GM12874 (cell line): Measurements from ENCODE around the gene IGLL1.

Experiments used
- CTCF ChIP-seq: IDR thresholded peaks from 2 replicates; pipeline ENCODE4 v1.5.1; 2011; ENCODE audit warnings: low read depth, mild to moderate bottlenecking, control low read depth, low read length, moderate library complexity; ENCODE audit not compliant: insufficient read depth

Gene IGLL1

GRCh38 chr22:23529166-23530103 is 50.7 kb downstream of the IGLL1 start:
- no peak for TF ChIP-seq CTCF

DNA sequence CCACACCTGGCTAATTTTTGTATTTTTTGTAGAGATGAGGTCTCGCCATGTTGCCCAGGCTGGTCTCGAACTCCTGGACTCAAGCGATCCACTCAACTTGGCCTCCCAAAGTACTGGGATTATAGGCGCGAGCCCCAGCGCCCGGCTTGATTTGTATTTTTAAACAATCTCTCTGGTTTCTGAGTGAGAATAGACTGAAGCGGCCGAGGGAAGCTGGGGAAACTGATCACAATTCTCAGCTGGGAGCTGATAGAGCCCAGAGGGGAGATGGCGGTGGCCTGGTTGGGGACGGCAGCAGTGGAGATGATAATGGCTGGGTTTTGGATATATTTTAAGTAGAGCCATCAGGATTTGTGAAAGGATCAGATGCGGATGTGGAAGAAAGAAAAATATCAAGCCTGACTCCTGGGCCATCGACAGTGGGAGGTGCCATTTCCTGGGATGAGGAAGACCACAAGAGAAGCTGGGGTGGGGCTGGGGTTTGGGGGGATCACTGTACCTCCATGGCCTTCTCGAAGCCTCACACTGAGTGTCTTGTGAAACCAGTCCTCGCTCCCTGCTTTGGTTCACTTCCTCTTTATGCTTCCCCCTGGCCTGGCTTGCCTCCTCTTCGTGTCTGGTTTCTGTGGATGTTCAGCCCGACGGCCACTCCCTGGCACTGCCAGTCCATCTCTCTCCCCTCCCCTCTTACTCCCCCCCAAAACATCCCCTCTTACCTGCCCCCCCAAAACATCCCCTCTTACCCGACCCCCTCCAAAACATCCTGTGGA is 51.9 kb downstream of the IGLL1 start:
- no peak for TF ChIP-seq CTCF

GRCh38 chr22:23526596-23527316 is 53.3 kb downstream of the IGLL1 start:
- no peak for TF ChIP-seq CTCF

DNA sequence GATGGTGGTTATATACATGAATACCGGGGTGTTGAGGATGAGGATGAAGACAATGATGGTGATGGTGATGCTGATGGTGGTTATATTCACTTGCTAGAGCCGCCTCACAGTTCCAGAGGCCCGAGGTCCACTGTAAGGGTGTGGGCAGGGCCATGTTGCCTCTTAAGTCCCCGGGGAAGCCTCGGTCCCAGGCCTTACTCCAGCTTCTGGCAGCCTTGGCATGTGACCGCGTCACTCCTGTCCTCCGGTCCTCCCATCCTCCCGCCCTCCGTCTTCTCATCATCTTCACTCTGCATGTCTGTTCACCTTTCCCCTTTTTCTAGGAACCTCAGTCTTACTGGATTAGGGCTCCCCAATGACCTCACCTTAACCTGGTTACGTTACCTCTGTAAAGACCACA is 54.6 kb downstream of the IGLL1 start:
- no peak for TF ChIP-seq CTCF

- TF ChIP-seq CTCF, result no peak
Observed at GRCh38 chr22:23524226-23524625, 55.9 kb downstream of the IGLL1 start.

DNA sequence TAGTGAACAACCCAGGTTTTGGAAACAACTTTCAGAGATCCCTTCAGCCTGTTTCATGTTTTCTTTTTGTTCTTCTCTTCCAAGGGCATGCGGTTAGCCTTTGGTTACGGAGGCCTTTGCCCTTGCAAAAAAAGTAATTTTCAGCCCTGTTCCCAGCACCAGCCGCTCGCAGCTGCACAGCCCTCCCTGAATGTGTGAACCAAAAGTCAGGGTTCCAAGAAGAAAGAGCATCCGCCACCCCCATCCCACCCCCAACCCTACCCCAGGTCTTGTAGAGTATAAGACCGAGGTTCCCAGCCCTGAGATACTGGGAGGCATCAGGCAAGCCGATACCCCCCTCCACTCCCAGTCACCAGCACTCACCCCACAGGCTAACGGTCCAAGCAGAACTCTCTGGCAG is 56.4 kb downstream of the IGLL1 start:
- no peak for TF ChIP-seq CTCF
